Ammon's horn (tissue), 1 donor: ENCODE data around the gene S100A9.
A peak's percentile ranks its signal among the peaks of the same experiment; 100 is the strongest.
"Not testable (repeated sequence)": the region's sequence is repeated elsewhere in the genome, so short reads cannot be mapped to it uniquely, and the experiment has no call there.

Experiments
- DNase-seq: peaks from one replicate; pipeline ENCODE4 v3.0.0-alpha.2; 2016; ENCODE audit warnings: low spot score

Gene S100A9

GRCh38 chr1:153345187-153346076 is 12.2 kb upstream of the S100A9 start:
- no peak for DNase-seq

- DNase-seq: no peak
These were observed 11.5 kb upstream of the S100A9 start for GRCh38 chr1:153346077-153346723.

- DNase-seq: not testable (repeated sequence)
These were observed 10.6 kb upstream of the S100A9 start for GRCh38 chr1:153347049-153347448.

GRCh38 chr1:153347856-153348255 is 9.8 kb upstream of the S100A9 start:
- DNase-seq: no peak

GRCh38 chr1:153348511-153349362 is 8.9 kb upstream of the S100A9 start, which contains the start of gene PGLYRP4:
Gene PGLYRP4, minus strand, starts transcription at chr1:153348841. Its CDS starts 909 bp downstream, at chr1:153347932.
- DNase-seq: no peak

GRCh38 chr1:153349363-153350320 is 8.0 kb upstream of the S100A9 start:
- no peak for DNase-seq

- DNase-seq: no peak
These were observed 7.2 kb upstream of the S100A9 start for GRCh38 chr1:153350321-153350957.

GRCh38 chr1:153352523-153352922 is 5.1 kb upstream of the S100A9 start:
- peak; percentile 79 for DNase-seq

GRCh38 chr1:153353226-153353947 is 4.3 kb upstream of the S100A9 start:
- no peak for DNase-seq

GRCh38 chr1:153354515-153355193 is 3.0 kb upstream of the S100A9 start:
- DNase-seq: no peak

- DNase-seq: peak; percentile 28
These were observed 2.1 kb upstream of the S100A9 start for GRCh38 chr1:153355445-153356071.

- no peak for DNase-seq
These were observed 1.1 kb upstream of the S100A9 start for GRCh38 chr1:153356392-153357075.

- peak; percentile 16 for DNase-seq
These were observed 390 bp upstream of the S100A9 start for GRCh38 chr1:153357076-153357852.

GRCh38 chr1:153358691-153358975 is 979 bp downstream of the S100A9 start:
- DNase-seq: no peak

GRCh38 chr1:153359241-153359640 is 1.6 kb downstream of the S100A9 start:
- DNase-seq: no peak

- DNase-seq: no peak
These were observed 2.5 kb downstream of the S100A9 start for GRCh38 chr1:153360190-153360589.

- no peak for DNase-seq
These were observed 3.2 kb downstream of the S100A9 start for GRCh38 chr1:153360592-153361479.
